Suprapubic skin (tissue), 4 donors: ENCODE data around the gene FNDC7.

Experiments
- CTCF ChIP-seq, 2 donors: fragments of 200-600 bp in 1 of 2; fragments of 450-650 bp in 1 of 2; sonication (generic) in 1 of 2; IDR thresholded peaks; one replicate each; pipeline ENCODE4 v1.5.1; 2016 to 2019; ENCODE audit warnings: antibody characterized with exemption in 2 of 2, mild to moderate bottlenecking in 1 of 2, moderate library complexity in 1 of 2
- POLR2A ChIP-seq, 2 donors: fragments of 450-650 bp; IDR thresholded peaks; one replicate each; pipeline ENCODE4 v1.6.1; 2017; ENCODE audit warnings: antibody characterized with exemption in 2 of 2, mild to moderate bottlenecking in 2 of 2, moderate library complexity in 2 of 2
- POLR2AphosphoS5 ChIP-seq, 3 donors: sonication (generic); formaldehyde crosslinking; IDR thresholded peaks; one replicate each; pipeline ENCODE4 v1.6.1; 2017; ENCODE audit warnings: antibody characterized with exemption in 3 of 3

DNA sequence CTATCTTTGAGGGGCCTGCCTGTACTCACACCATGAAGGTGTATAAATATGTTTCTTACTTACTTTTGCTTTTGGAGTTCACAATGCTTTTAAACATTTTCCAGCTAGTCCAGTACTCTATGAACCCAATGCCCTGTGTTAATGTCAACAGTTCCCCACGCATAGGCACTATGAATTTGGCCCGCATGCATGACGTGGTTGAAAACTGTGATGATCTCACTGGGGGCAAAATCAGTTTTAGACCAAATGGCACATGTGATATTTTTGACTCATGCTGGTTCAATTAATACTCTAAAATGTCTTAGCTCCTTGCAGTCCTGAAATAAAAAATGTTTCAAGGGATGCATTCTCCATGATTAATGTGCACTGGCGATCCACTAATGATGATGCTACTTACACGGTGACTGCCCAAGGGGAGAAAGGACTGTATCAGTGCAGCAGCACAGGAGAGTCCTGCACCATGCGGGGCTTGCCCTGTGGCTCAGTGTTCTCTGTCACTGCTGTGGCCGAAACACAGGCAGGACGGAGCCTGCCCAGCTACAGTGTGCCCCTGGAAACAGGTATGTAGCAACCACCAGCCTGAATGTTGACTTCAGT, 15.7 kb downstream of the FNDC7 start:
- no peak for TF ChIP-seq CTCF (IDR thresholded peaks at IDR 0.05)
- no peak for TF ChIP-seq POLR2AphosphoS5 (IDR thresholded peaks at IDR 0.05)
- no peak for TF ChIP-seq POLR2A (IDR thresholded peaks at IDR 0.05)
